Breast epithelium (tissue), 4 donors: ENCODE measurements around the gene SIK1. TPM values are rescaled to one million over a fixed set of nuclear protein-coding genes. Genes with fewer than 3 reads are reported as not detected.
A peak's percentile ranks its signal among the peaks of the same experiment; 100 is the strongest.

Experiments used
- DNase-seq, 2 donors: peaks; one replicate each; pipeline ENCODE4 v3.0.0-alpha.2; 2019; ENCODE audit warnings: low spot score in 2 of 2
- H3K27ac ChIP-seq, 2 donors: fragments of 200-600 bp; sonication (generic) in 1 of 2; one replicate each; pipeline ENCODE4 v1.5.1; 2016 to 2019; ENCODE audit warnings: mild to moderate bottlenecking in 1 of 2
- H3K27me3 ChIP-seq, 2 donors: fragments of 200-600 bp; sonication (generic) in 1 of 2; one replicate each; pipeline versions ENCODE4 v1.5.1 to v1.6.0; 2017 to 2019; ENCODE audit warnings: control low read depth in 1 of 2, mild to moderate bottlenecking in 1 of 2
- H3K36me3 ChIP-seq: fragments of 200-600 bp; one replicate; pipeline ENCODE4 v1.5.1; 2019
- H3K4me1 ChIP-seq, 2 donors: fragments of 200-600 bp; sonication (generic); one replicate each; pipeline ENCODE4 v1.5.1; 2016 to 2019; ENCODE audit warnings: control low read depth in 1 of 2
- H3K4me3 ChIP-seq, 3 donors: fragments of 200-600 bp; sonication (generic); 1 replicate in 2 of 3; 2 replicates in 1 of 3; pipeline ENCODE4 v1.5.1; 2016 to 2019; ENCODE audit warnings: mild to moderate bottlenecking in 3 of 3, moderate library complexity in 2 of 3
- H3K9me3 ChIP-seq, 2 donors: fragments of 200-600 bp; sonication (generic) in 1 of 2; one replicate each; pipeline ENCODE4 v1.5.1; 2016 to 2019; ENCODE audit warnings: control low read depth in 1 of 2
- POLR2A ChIP-seq: fragments of 450-650 bp; IDR thresholded peaks from one replicate; pipeline ENCODE4 v1.6.1; 2016; ENCODE audit warnings: antibody characterized with exemption, mild to moderate bottlenecking, moderate library complexity
- POLR2AphosphoS5 ChIP-seq, 3 donors: sonication (generic); formaldehyde crosslinking; IDR thresholded peaks; one replicate each; pipeline ENCODE4 v1.6.1; 2017; ENCODE audit warnings: antibody characterized with exemption in 3 of 3
- intact Hi-C: fragments of 100-400 bp; cut with DNase I; formaldehyde crosslinking; loops from one replicate; pipeline ENCODE4 v1.15.1; 2023; ENCODE audit warnings: low total_unique reads
- total RNA-seq, 3 donors: library from RNA; depleted of rRNA; stranded (reverse); fragments of >200 nt; gene quantifications; one replicate each; pipeline ENCODE4 v1.1.0, GENCODE V29; 2016
- TF ChIP-seq, protein P1 (sequence below), 3 donors: fragments of 450-650 bp; IDR thresholded peaks; one replicate each; pipeline ENCODE4 v1.5.1; 2016 to 2017; ENCODE audit warnings: antibody characterized with exemption in 3 of 3, mild to moderate bottlenecking in 3 of 3, moderate library complexity in 3 of 3

The SIK1 gene
- total RNA-seq, 3 donors from 2014 or later: 0.80 to 18.0 (median 16.2) TPM

DNA sequence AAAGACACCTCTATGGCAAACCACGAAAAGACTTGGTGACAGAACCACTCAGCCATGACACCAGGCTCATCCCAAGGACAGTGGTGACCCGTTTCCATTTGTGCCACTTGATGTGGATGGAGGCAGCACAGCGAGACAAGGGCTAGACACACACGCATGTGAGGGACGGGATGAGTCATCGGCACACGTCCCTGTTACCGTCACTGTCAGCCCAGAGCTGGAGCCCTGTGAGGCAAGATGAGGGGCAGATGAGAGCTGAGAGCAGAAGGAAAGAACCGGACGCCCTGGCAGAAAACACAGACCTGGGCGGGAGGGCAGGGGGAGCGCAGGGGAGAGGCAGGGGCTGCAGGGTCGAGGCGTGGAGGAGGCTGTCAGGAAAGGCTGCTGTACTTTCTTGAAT, 57.8 kb downstream of the SIK1 start:
- Histone ChIP-seq H3K4me1 (peaks cover 3 to 14% of the 10 kb centered on the region in 2 donors), H3K4me3 (peak overlapping the region in 1 of 3 donors; percentile 25), H3K27me3 (no peaks in the 10 kb centered on the region), H3K9me3 (no peaks in the 10 kb centered on the region), H3K27ac (peak overlapping the region in 1 of 2 donors; percentile 12), H3K36me3 (no peaks in the 10 kb centered on the region)
- TF ChIP-seq, protein P1, sequence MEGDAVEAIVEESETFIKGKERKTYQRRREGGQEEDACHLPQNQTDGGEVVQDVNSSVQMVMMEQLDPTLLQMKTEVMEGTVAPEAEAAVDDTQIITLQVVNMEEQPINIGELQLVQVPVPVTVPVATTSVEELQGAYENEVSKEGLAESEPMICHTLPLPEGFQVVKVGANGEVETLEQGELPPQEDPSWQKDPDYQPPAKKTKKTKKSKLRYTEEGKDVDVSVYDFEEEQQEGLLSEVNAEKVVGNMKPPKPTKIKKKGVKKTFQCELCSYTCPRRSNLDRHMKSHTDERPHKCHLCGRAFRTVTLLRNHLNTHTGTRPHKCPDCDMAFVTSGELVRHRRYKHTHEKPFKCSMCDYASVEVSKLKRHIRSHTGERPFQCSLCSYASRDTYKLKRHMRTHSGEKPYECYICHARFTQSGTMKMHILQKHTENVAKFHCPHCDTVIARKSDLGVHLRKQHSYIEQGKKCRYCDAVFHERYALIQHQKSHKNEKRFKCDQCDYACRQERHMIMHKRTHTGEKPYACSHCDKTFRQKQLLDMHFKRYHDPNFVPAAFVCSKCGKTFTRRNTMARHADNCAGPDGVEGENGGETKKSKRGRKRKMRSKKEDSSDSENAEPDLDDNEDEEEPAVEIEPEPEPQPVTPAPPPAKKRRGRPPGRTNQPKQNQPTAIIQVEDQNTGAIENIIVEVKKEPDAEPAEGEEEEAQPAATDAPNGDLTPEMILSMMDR (IDR thresholded peaks at IDR 0.05): no peak
- TF ChIP-seq POLR2A: no peak
- TF ChIP-seq POLR2AphosphoS5 (IDR thresholded peaks at IDR 0.05): peak in 1 of 3 donors; percentile 68
- DNase-seq: no peak
- intact Hi-C loops: no loop called here

DNA sequence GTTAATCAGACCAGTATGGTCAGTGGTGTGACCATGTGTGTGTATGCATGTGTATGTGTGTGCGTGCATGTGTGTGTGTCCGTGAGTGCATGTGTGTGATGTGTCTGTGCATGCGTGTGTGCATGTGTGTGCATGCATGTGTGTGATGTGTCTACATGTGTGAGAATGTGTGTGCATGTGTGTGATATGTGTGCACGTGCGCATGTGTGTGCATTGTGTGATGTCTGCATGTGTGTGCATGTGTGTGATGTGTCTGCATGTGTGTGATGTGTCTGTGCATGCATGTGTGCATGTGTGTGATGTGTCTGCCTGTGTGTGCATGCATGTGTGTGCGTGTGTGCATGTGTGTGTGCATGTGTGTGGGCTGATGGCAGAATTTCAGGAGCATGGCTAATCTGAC, 58.2 kb downstream of the SIK1 start:
- intact Hi-C loops: no loop called here

DNA sequence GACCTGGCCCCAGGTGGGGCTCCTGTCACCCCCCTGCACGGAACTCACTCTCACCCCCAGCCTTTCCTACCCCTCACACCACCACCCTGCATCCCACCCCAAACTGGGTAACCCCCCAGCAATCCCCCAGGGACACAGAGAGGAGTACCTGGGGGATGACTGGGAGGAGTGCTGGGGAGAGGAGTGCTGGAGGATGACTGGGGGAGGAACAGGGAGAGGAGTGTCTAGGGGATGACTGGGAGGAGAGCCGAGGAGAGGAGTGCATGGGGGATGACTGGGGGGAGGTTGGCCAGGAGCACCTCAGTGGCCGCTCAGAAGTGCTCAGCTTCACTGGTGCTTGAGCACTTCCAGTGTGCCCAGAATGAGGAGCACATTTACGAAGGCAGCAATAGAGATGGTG, 59.1 kb downstream of the SIK1 start:
- H3K36me3 ChIP-seq: no peaks in the 10 kb centered on the region
- no peaks in the 10 kb centered on the region for H3K9me3 ChIP-seq
- peaks cover 3 to 14% of the 10 kb centered on the region in 2 donors for H3K4me1 ChIP-seq
- H3K4me3 ChIP-seq: no peak overlapping the region
- no peak for DNase-seq
- H3K27ac ChIP-seq: no peak overlapping the region
- TF ChIP-seq, protein P1 (IDR thresholded peaks at IDR 0.05): no peak
- TF ChIP-seq POLR2A (no peak), POLR2AphosphoS5 (IDR thresholded peaks at IDR 0.05) (no peak)
- no peaks in the 10 kb centered on the region for H3K27me3 ChIP-seq
- intact Hi-C loops: no loop called here

More for the DNA sequence above, 58.2 kb downstream of the SIK1 start:
- Histone ChIP-seq H3K27me3 (no peaks in the 10 kb centered on the region), H3K9me3 (no peaks in the 10 kb centered on the region), H3K36me3 (no peaks in the 10 kb centered on the region), H3K4me1 (peaks cover 3 to 14% of the 10 kb centered on the region in 2 donors), H3K4me3 (no peak overlapping the region), H3K27ac (no peak overlapping the region)
- no peak for DNase-seq
- no peak for TF ChIP-seq POLR2A
- TF ChIP-seq, protein P1 (IDR thresholded peaks at IDR 0.05): no peak
- TF ChIP-seq POLR2AphosphoS5 (IDR thresholded peaks at IDR 0.05): no peak

DNA sequence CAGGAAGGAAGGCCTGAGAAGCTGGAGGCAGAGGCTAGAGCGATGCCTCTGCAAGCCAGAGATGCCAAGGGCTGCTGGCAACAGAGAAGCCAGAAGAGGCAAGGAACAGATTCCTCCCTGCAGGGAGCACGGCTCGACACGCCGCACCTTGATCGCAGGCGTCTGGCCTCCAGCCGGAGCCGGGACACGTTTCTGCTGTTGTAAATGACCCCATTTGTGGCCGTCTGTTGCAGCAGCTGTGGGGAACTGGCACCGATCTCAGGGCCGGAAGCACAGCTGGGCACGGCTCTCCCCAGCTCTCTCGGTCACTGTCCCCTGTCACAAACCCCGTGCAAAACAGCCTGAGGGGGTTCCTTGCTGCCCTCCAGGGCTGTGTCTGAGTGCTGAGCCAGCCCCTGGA, 59.6 kb downstream of the SIK1 start:
- intact Hi-C loops: no loop called here
- Histone ChIP-seq H3K9me3 (no peaks in the 10 kb centered on the region), H3K27ac (peak overlapping the region in 1 of 2 donors; percentile 17), H3K36me3 (no peaks in the 10 kb centered on the region), H3K4me3 (no peak overlapping the region), H3K27me3 (no peaks in the 10 kb centered on the region), H3K4me1 (peaks cover 5 to 14% of the 10 kb centered on the region in 2 donors)
- TF ChIP-seq, protein P1 (IDR thresholded peaks at IDR 0.05): no peak
- TF ChIP-seq POLR2A (no peak), POLR2AphosphoS5 (IDR thresholded peaks at IDR 0.05) (no peak)
- no peak for DNase-seq

DNA sequence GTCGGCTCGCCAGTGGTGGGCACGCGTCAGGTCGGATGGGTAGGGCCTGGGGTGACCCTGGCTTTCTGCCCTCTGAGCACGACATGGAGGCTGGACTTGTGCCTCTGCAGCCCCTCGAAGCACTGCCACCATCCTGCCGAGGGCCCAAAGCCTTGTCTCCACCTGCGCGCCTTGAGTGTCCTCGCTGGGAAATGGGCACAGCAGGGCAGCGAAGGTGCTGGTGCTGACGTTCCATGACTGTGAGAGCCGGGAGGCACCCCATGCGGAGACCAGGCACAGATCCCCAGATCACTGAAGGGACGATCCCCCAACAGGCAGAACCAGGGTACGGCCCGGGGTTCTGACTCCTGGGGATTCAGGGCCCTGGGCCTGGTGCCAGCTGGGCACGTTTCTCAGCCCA, 60.3 kb downstream of the SIK1 start:
- TF ChIP-seq POLR2AphosphoS5 (IDR thresholded peaks at IDR 0.05) (no peak), POLR2A (no peak)
- TF ChIP-seq, protein P1 (IDR thresholded peaks at IDR 0.05): no peak
- no peaks in the 10 kb centered on the region for H3K36me3 ChIP-seq
- H3K4me3 ChIP-seq: no peak overlapping the region
- DNase-seq: no peak
- H3K27ac ChIP-seq: no peak overlapping the region
- intact Hi-C loops: no loop called here
- H3K27me3 ChIP-seq: no peaks in the 10 kb centered on the region
- H3K4me1 ChIP-seq: peaks cover 10 to 14% of the 10 kb centered on the region in 2 donors
- no peaks in the 10 kb centered on the region for H3K9me3 ChIP-seq
